ENCODE results near the gene HIP1R.

The HIP1R gene, protein sequence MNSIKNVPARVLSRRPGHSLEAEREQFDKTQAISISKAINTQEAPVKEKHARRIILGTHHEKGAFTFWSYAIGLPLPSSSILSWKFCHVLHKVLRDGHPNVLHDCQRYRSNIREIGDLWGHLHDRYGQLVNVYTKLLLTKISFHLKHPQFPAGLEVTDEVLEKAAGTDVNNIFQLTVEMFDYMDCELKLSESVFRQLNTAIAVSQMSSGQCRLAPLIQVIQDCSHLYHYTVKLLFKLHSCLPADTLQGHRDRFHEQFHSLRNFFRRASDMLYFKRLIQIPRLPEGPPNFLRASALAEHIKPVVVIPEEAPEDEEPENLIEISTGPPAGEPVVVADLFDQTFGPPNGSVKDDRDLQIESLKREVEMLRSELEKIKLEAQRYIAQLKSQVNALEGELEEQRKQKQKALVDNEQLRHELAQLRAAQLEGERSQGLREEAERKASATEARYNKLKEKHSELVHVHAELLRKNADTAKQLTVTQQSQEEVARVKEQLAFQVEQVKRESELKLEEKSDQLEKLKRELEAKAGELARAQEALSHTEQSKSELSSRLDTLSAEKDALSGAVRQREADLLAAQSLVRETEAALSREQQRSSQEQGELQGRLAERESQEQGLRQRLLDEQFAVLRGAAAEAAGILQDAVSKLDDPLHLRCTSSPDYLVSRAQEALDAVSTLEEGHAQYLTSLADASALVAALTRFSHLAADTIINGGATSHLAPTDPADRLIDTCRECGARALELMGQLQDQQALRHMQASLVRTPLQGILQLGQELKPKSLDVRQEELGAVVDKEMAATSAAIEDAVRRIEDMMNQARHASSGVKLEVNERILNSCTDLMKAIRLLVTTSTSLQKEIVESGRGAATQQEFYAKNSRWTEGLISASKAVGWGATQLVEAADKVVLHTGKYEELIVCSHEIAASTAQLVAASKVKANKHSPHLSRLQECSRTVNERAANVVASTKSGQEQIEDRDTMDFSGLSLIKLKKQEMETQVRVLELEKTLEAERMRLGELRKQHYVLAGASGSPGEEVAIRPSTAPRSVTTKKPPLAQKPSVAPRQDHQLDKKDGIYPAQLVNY

GRCh38 chr12:122834921-122835749 lies at the start of gene HIP1R:
Gene HIP1R, plus strand, starts transcription at chr12:122835457. Its CDS starts 94 bp downstream, at chr12:122835551.
- peak within 1 kb of the TSS; percentile 58 for H3K4me3 ChIP-seq (ENCODE audit: control insufficient read depth, low read depth, low read length)
- TF ChIP-seq, protein P1, sequence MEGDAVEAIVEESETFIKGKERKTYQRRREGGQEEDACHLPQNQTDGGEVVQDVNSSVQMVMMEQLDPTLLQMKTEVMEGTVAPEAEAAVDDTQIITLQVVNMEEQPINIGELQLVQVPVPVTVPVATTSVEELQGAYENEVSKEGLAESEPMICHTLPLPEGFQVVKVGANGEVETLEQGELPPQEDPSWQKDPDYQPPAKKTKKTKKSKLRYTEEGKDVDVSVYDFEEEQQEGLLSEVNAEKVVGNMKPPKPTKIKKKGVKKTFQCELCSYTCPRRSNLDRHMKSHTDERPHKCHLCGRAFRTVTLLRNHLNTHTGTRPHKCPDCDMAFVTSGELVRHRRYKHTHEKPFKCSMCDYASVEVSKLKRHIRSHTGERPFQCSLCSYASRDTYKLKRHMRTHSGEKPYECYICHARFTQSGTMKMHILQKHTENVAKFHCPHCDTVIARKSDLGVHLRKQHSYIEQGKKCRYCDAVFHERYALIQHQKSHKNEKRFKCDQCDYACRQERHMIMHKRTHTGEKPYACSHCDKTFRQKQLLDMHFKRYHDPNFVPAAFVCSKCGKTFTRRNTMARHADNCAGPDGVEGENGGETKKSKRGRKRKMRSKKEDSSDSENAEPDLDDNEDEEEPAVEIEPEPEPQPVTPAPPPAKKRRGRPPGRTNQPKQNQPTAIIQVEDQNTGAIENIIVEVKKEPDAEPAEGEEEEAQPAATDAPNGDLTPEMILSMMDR (IDR thresholded peaks at IDR 0.05; ENCODE audit: control insufficient read depth, insufficient read depth, low read depth, low read length, missing control alignments) = no peak
- DNase-seq (ENCODE audit: low read depth) = no peak

- TF ChIP-seq, protein P1 (IDR thresholded peaks at IDR 0.05; ENCODE audit: control insufficient read depth, insufficient read depth, low read depth, low read length, missing control alignments) = no peak
- DNase-seq (ENCODE audit: low read depth) = no peak
- no peak overlapping the region for H3K4me3 ChIP-seq (ENCODE audit: control insufficient read depth, low read depth, low read length)
Observed at GRCh38 chr12:122785503-122785902, 49.8 kb upstream of the HIP1R start.

- H3K4me3 ChIP-seq (ENCODE audit: control insufficient read depth, low read depth, low read length) = no peak overlapping the region
- TF ChIP-seq, protein P1 (IDR thresholded peaks at IDR 0.05; ENCODE audit: control insufficient read depth, insufficient read depth, low read depth, low read length, missing control alignments) = no peak
- peak; percentile 8 for DNase-seq (ENCODE audit: low read depth)
Observed at GRCh38 chr12:122788387-122788786, 46.9 kb upstream of the HIP1R start.

DNA sequence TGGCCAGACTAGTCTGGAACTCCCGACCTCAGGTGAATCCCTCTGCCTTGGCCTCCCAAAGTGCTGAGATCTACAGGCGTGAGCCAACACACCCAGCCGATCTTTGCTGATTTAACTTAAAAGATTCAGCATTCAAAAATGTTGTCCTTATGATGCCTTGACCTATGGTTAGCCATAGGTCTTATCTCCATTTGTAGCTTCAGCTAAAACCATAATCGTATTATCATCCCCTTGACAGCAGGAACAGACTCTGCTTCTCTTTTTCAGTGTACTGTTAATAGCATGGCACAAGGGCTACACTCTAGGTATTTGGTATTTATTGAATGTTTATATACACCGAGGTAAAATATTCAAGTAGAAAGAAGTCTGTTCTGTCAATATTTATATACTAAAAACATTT lies 45.6 kb upstream of the HIP1R start:
- TF ChIP-seq, protein P1 (IDR thresholded peaks at IDR 0.05; ENCODE audit: control insufficient read depth, insufficient read depth, low read depth, low read length, missing control alignments) = no peak
- H3K4me3 ChIP-seq (ENCODE audit: control insufficient read depth, low read depth, low read length) = no peak overlapping the region
- no peak for DNase-seq (ENCODE audit: low read depth)

DNA sequence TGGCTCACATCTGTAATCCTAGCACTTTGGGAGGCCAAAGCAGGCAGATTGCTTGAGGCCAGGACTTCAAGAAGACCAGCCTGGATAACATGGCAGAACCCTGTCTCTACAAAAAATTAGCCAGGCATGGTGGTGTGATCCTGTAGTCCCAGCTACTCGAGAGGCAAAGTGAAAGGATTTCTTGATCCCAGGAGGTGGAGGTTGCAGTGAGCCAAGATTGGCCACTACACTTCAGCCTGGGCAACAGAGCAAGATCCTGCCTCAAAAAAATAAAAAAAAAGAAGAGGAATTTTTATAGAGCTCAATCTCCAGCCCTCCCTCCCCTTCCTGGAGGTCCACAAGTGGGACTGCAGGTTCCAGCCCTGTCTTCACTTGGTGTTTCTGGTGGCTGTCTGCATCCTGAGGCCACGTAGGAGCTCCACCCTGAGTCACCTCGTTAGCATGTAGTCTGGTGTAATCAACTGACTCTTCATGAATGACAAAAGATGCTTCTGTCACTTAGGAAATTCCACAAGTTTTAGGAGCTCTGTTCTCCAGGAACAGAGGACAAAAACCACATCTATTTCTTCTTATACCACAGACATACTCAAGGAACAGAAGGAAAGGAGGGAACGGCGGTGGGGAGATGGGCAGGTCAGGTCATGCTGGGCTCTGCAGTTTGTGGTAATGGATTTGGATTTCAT lies 44.7 kb upstream of the HIP1R start:
- H3K4me3 ChIP-seq (ENCODE audit: control insufficient read depth, low read depth, low read length) = no peak overlapping the region
- TF ChIP-seq, protein P1 (IDR thresholded peaks at IDR 0.05; ENCODE audit: control insufficient read depth, insufficient read depth, low read depth, low read length, missing control alignments) = no peak
- DNase-seq (ENCODE audit: low read depth) = no peak

All from AG09309 (cell line).